HEK293T (cell line): ENCODE measurements around the gene CACNA1C.

ENCODE experiments used
- CTCF ChIA-PET: fragments of 350-600 bp; formaldehyde crosslinking; extraction: SDS; loops from one replicate; lab custom pipeline; 2021; ENCODE audit warnings: antibody characterized with exemption, inconsistent platforms; lab: Yijun Ruan, JAX
- POLR2A ChIA-PET: fragments of 350-600 bp; formaldehyde crosslinking; extraction: SDS; loops from one replicate; lab custom pipeline; 2020; ENCODE audit warnings: antibody characterized with exemption, inconsistent platforms; lab: Yijun Ruan, JAX
- DNase-seq: peaks from one replicate; pipeline ENCODE4 v3.0.0; 2012; ENCODE audit warnings: mixed read lengths; ENCODE audit errors: extremely low spot score
- ARNT ChIP-seq: fragments of 450-650 bp; IDR thresholded peaks from 2 replicates; pipeline ENCODE4 v1.6.1; 2017; ENCODE audit warnings: mild to moderate bottlenecking
- BHLHE40 ChIP-seq: fragments of 450-650 bp; IDR thresholded peaks from 2 replicates; pipeline ENCODE4 v1.6.1; 2016; ENCODE audit warnings: mild to moderate bottlenecking, moderate library complexity, borderline replicate concordance
- CTBP1 ChIP-seq: fragments of 450-650 bp; IDR thresholded peaks from 2 replicates; pipeline ENCODE4 v1.6.1; 2016; ENCODE audit warnings: borderline replicate concordance
- ELF4 ChIP-seq: fragments of 450-650 bp; IDR thresholded peaks from 2 replicates; pipeline ENCODE4 v1.6.1; 2017; ENCODE audit warnings: antibody characterized with exemption
- FOXA1 ChIP-seq: fragments of 450-650 bp; IDR thresholded peaks from 2 replicates; pipeline ENCODE4 v1.6.1; 2016; ENCODE audit warnings: mild to moderate bottlenecking
- FOXK2 ChIP-seq: fragments of 450-650 bp; IDR thresholded peaks from 2 replicates; pipeline ENCODE4 v1.6.1; 2016; ENCODE audit warnings: mild to moderate bottlenecking
- FOXM1 ChIP-seq: fragments of 450-650 bp; IDR thresholded peaks from 2 replicates; pipeline ENCODE4 v1.6.1; 2017; ENCODE audit warnings: mild to moderate bottlenecking, borderline replicate concordance
- HDGF ChIP-seq: fragments of 450-650 bp; IDR thresholded peaks from 2 replicates; pipeline ENCODE4 v1.6.1; 2017; ENCODE audit warnings: antibody characterized with exemption, borderline replicate concordance
- L3MBTL2 ChIP-seq: fragments of 450-650 bp; conservative IDR thresholded peaks from 2 replicates; pipeline ENCODE4 v1.6.1; 2016; ENCODE audit warnings: mild to moderate bottlenecking
- LEF1 ChIP-seq: fragments of 450-650 bp; IDR thresholded peaks from 2 replicates; pipeline ENCODE4 v1.6.1; 2017; ENCODE audit warnings: mild to moderate bottlenecking, borderline replicate concordance
- NFRKB ChIP-seq: fragments of 450-650 bp; IDR thresholded peaks from 2 replicates; pipeline ENCODE4 v1.6.1; 2016; ENCODE audit warnings: mild to moderate bottlenecking, moderate library complexity
- SP1 ChIP-seq: fragments of 450-650 bp; IDR thresholded peaks from 2 replicates; pipeline ENCODE4 v1.6.1; 2017
- SUZ12 ChIP-seq: fragments of 450-650 bp; IDR thresholded peaks from 2 replicates; pipeline ENCODE4 v1.6.1; 2016; ENCODE audit warnings: mild to moderate bottlenecking
- TARDBP ChIP-seq: fragments of 450-650 bp; IDR thresholded peaks from 2 replicates; pipeline ENCODE4 v1.6.1; 2016
- ZNF384 ChIP-seq: fragments of 450-650 bp; IDR thresholded peaks from 2 replicates; pipeline ENCODE4 v1.6.1; 2016
- TF ChIP-seq, protein P1 (sequence below): fragments of 450-650 bp; IDR thresholded peaks from 2 replicates; pipeline ENCODE4 v1.6.1; 2016

Gene CACNA1C

DNA sequence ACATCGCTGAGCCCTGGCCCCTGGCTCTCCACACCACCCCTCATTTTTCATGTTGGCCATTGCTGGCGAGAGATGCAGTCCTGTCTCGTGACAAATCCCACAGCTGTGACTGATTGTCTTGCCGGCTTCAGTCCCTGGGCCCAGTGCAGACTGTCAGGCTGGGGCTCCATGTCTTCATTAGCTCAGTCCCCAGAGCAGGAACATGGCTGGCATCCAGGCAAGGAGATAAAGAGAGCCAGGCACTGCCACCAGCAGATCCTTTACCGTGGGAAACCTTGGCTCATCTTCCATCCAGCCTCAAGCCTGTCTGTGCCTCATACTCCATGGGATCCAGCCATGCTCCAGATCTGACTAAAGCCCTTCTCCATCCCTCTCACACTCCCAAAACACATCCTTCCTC, 457.3 kb downstream of the CACNA1C start:
- POLR2A ChIA-PET, result no interaction called here

DNA sequence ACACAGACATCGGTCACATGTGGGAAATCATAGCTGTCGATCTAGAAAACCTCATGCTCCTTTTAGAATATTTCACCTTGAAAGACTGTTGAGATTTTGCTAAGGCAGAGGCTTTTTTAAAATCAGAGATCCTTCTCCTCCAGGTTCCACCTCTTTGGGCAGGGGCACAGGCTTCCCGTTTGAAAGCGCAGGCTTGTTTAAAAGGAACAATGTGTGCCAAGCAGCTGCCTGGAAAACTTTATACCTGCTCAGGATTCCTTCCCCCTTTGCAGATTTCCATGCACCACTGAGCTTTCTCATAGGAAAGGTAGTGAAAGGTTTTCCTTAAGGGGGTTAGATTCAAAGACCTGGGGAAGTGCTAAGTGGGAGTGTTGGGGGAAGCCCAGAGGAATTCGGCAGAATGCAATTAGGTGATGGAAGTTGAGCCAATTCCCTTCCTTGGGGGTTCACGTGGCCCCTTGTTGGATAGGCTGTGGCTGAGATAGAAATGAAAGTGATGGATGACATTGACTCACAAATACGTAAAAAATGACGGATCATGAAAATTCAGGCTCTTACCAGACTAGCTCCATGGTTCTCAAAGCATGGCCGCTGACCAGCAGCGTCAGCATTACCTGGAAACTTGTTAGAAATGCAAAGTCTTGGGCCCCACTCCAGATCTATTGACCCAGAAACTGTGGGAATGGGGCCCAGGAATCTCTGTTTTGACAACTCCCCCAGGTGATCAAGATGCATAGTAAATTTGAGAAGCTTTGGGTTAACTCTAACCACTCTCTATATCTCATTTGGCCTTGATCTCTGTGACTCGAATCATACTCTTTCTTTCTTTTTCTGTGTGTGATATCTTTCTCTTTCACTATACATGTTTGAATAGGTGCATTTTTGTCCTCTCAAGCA, 460.6 kb downstream of the CACNA1C start:
- ChIA-PET CTCF (no interaction called here), POLR2A (no interaction called here)
- DNase-seq, result no peak
- TF ChIP-seq ARNT, result no peak
- no peak for TF ChIP-seq SP1
- TF ChIP-seq, protein P1, sequence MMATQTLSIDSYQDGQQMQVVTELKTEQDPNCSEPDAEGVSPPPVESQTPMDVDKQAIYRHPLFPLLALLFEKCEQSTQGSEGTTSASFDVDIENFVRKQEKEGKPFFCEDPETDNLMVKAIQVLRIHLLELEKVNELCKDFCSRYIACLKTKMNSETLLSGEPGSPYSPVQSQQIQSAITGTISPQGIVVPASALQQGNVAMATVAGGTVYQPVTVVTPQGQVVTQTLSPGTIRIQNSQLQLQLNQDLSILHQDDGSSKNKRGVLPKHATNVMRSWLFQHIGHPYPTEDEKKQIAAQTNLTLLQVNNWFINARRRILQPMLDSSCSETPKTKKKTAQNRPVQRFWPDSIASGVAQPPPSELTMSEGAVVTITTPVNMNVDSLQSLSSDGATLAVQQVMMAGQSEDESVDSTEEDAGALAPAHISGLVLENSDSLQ, result no peak
- TF ChIP-seq CTBP1, result no peak
- no peak for TF ChIP-seq NFRKB
- TF ChIP-seq TARDBP, result no peak
- no peak for TF ChIP-seq ZNF384
- TF ChIP-seq L3MBTL2, result no peak
- no peak for TF ChIP-seq BHLHE40
- TF ChIP-seq HDGF, result no peak
- TF ChIP-seq FOXK2, result no peak
- TF ChIP-seq SUZ12, result no peak

More for the DNA sequence above, 457.3 kb downstream of the CACNA1C start:
- DNase-seq, result no peak
- CTCF ChIA-PET, result no interaction called here
- no peak for TF ChIP-seq FOXM1
- no peak for TF ChIP-seq SP1
- no peak for TF ChIP-seq L3MBTL2
- no peak for TF ChIP-seq FOXA1
- no peak for TF ChIP-seq TARDBP
- TF ChIP-seq CTBP1, result no peak
- TF ChIP-seq, protein P1, result no peak
- TF ChIP-seq SUZ12, result no peak
- TF ChIP-seq ARNT, result no peak
- TF ChIP-seq ZNF384, result no peak
- no peak for TF ChIP-seq FOXK2
- TF ChIP-seq ELF4, result no peak
- no peak for TF ChIP-seq NFRKB

GRCh38 chr12:2514038-2514340, 461.2 kb downstream of the CACNA1C start:
- DNase-seq, result no peak
- CTCF ChIA-PET, result no interaction called here
- POLR2A ChIA-PET, result no interaction called here
- TF ChIP-seq NFRKB (no peak), SP1 (no peak), ZNF384 (no peak), HDGF (no peak), FOXM1 (no peak), ARNT (no peak), CTBP1 (no peak), LEF1 (no peak), BHLHE40 (no peak)
- TF ChIP-seq, protein P1, result no peak

- TF ChIP-seq ARNT (no peak), NFRKB (no peak), SP1 (no peak)
- no peak for DNase-seq
- ChIA-PET POLR2A (no interaction called here), CTCF (no interaction called here)
Measured at GRCh38 chr12:2520722-2521246, 468.0 kb downstream of the CACNA1C start.

DNA sequence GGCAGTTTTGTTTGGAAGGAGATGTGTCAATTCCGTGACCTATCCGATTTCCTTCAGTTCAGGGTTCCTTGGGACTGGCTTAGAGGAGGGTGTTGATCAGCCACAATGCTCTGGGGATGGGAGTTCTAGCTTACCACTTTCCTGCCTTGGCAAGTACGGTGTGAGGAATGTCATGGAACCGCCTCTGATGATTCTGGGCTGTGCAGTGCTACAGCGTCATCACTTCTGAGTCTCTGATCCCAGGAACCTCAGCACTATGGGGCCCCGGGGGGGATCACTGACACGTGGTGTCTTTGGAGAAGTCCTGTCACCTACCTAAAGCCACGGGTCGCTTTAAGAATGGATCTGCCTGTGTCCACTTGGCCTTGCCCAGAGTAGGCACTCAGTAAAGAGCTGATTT, 470.5 kb downstream of the CACNA1C start:
- CTCF ChIA-PET, result no interaction called here
- POLR2A ChIA-PET, result no interaction called here

GRCh38 chr12:2523844-2524243, 471.1 kb downstream of the CACNA1C start:
- ChIA-PET POLR2A (no interaction called here), CTCF (no interaction called here)
- DNase-seq, result no peak
- TF ChIP-seq, protein P1, result peak; percentile 92
- TF ChIP-seq CTBP1, result peak; percentile 7; the same call in 1 of the 2 replicates
- TF ChIP-seq FOXA1, result no peak

More for the DNA sequence above, 470.5 kb downstream of the CACNA1C start:
- DNase-seq, result no peak
- TF ChIP-seq BHLHE40 (no peak), HDGF (no peak), SUZ12 (no peak), ARNT (no peak), NFRKB (no peak), FOXA1 (no peak), ELF4 (no peak), FOXK2 (no peak), FOXM1 (no peak), LEF1 (no peak)
